HG03103 (cell line): ENCODE data around the gene ANKRD27.

ENCODE experiments used
- ATAC-seq: cut with Tn5 transposase; IDR thresholded peaks from one replicate; pipeline ENCODE4 v1.9.1; 2021; ENCODE audit warnings: low read depth; ENCODE audit not compliant: unreplicated experiment

The ANKRD27 gene

GRCh38 chr19:32691291-32691951 lies 16.4 kb upstream of the ANKRD27 start, which contains the start of gene NUDT19:
Gene NUDT19 (plus strand): TSS chr19:32691821. CDS start chr19:32691961, 140 bp downstream.
- peak; percentile 86 for ATAC-seq

GRCh38 chr19:32688311-32688710 lies 13.3 kb upstream of the ANKRD27 start:
- no peak for ATAC-seq

- ATAC-seq = no peak
Observed at GRCh38 chr19:32687681-32688080, 12.7 kb upstream of the ANKRD27 start.

- no peak for ATAC-seq
Observed at GRCh38 chr19:32686847-32687475, 12.0 kb upstream of the ANKRD27 start.

- no peak for ATAC-seq
Observed at GRCh38 chr19:32682317-32682716, 7.3 kb upstream of the ANKRD27 start.

- no peak for ATAC-seq
Observed at GRCh38 chr19:32680986-32681385, 6.0 kb upstream of the ANKRD27 start.

- ATAC-seq = no peak
Observed at GRCh38 chr19:32677657-32678056, 2.7 kb upstream of the ANKRD27 start.

- no peak for ATAC-seq
Observed at GRCh38 chr19:32676895-32677359, 1.9 kb upstream of the ANKRD27 start.

GRCh38 chr19:32676186-32676894 lies 1.4 kb upstream of the ANKRD27 start:
- ATAC-seq = no peak

- peak; percentile 32 for ATAC-seq
Observed at GRCh38 chr19:32675720-32676185, 773 bp upstream of the ANKRD27 start, which contains the start of gene RGS9BP. Gene RGS9BP (plus strand): TSS chr19:32675848. CDS start chr19:32676264, 416 bp downstream.

GRCh38 chr19:32674153-32674930 lies 638 bp downstream of the ANKRD27 start:
- no peak for ATAC-seq

- no peak for ATAC-seq
Observed at GRCh38 chr19:32673573-32673972, 1.4 kb downstream of the ANKRD27 start.

- no peak for ATAC-seq
Observed at GRCh38 chr19:32672841-32673240, 2.1 kb downstream of the ANKRD27 start.

- ATAC-seq = no peak
Observed at GRCh38 chr19:32671883-32672593, 2.9 kb downstream of the ANKRD27 start.

- ATAC-seq = no peak
Observed at GRCh38 chr19:32669310-32669709, 5.7 kb downstream of the ANKRD27 start.

- ATAC-seq = no peak
Observed at GRCh38 chr19:32666084-32666483, 8.9 kb downstream of the ANKRD27 start.

GRCh38 chr19:32662186-32662585 lies 12.8 kb downstream of the ANKRD27 start:
- no peak for ATAC-seq

GRCh38 chr19:32661318-32661717 lies 13.7 kb downstream of the ANKRD27 start:
- ATAC-seq = no peak

- no peak for ATAC-seq
Observed at GRCh38 chr19:32658527-32658926, 16.5 kb downstream of the ANKRD27 start.

GRCh38 chr19:32658075-32658474 lies 16.9 kb downstream of the ANKRD27 start:
- no peak for ATAC-seq
